LHCN-M2 (cell line): Measurements from ENCODE around the gene GTF3C2. TPM values are rescaled to one million over a fixed set of nuclear protein-coding genes. Genes with fewer than 3 reads are reported as not detected.
"Not testable (repeated sequence)": the region's sequence is repeated elsewhere in the genome, so short reads cannot be mapped to it uniquely, and the experiment has no call there.

Experiments
- DNase-seq: peaks from one replicate; pipeline ENCODE4 v3.0.0-alpha.2; 2012; ENCODE audit warnings: low read depth
- total RNA-seq: library from RNA; depleted of rRNA; stranded (reverse); fragments of >200 nt; gene quantifications from 2 replicates; pipeline ENCODE4 v1.2.3, GENCODE V29; 2014

Gene GTF3C2
- total RNA-seq, 1 experiment from 2014 or later, result 42.3 TPM

GRCh38 chr2:27322766-27323595 lies 33.6 kb downstream of the GTF3C2 start, which contains the start of gene MPV17:
MPV17 (minus strand) TSS chr2:27323097; CDS start chr2:27322517, 580 bp downstream.
- DNase-seq, result peak; percentile 81

DNA sequence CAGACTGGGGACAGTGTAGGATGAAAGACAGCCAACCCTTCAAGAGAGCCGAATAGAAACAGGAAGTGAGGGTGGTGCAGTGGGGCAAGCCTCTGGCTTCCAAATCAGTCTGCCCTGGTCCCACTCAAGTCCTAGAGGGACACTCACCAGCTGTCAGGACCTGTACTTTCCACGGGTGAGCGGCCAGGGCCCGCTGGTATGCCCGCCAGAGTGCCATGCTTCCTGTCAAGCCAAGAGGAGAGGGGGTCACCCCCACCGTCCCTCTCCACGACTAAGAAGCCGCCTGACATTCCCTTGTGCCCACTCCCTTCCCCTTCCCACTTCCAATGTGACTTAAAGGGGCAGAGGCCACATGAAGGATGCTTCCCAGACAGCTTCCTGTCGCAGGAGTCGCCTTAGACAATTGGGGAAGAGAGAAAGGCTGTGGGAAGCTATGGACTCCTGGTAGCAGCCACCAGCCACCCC lies 34.2 kb downstream of the GTF3C2 start:
- DNase-seq, result no peak

- DNase-seq, result peak; percentile 99
These were observed 35.5 kb downstream of the GTF3C2 start for GRCh38 chr2:27320958-27321543.

GRCh38 chr2:27319839-27320238 lies 36.7 kb downstream of the GTF3C2 start:
- not testable (repeated sequence) for DNase-seq

DNA sequence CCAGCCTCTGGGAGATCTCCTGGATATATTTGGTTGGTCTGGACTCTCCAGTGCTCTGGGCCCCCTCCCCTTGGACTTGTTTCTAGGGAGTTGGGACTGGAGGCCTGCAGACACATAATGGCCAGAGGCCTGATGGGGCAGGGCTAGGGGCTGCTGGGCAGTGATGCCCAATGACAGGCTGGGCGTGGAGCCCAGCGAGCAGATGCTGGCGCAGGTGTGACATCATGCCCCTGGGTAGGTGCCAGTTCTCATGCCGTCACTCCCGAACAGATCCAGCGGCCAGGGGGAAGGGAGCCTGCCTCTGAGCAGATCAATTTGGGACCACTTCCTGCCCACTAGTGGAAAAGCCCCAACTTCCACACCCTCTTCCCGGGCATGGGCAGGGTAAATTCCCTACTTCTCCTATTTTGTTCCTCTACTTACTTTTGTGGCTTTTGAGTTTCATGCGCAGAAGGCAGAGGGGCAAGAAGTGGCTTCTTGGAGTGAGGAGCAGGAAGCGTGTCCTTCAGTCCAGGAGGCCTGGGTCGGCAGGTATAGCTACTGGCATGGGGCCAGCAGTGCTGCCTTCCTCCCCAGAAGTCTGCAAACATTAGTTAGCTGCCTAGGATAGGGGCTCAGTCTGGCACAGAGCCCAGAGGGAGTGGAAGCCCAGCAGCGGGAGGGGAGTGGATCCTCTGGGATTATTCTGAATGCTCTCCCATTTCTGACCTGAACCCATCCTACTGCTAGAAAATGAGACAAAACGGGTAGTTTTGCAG lies 39.7 kb downstream of the GTF3C2 start:
- no peak for DNase-seq

DNA sequence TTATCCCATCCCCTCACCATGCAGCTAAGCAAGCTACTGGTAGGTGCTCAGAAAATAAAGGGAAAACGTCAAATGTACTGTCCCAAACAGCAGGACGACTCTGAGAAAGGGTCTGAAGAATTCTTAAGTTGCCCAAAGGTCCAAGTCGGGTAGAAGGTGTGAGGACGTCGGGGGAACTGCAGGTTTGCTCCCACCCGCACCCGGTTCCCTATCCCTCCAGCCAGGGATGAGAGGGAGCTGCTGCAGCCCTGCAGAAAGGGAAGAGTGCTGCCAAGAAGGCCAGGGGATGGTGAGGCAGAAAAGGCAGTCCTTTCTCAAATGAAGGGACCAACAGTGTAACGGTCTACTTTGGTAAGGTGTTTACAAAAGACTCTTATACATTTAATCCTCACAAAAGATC lies 41.4 kb downstream of the GTF3C2 start:
- DNase-seq, result no peak

DNA sequence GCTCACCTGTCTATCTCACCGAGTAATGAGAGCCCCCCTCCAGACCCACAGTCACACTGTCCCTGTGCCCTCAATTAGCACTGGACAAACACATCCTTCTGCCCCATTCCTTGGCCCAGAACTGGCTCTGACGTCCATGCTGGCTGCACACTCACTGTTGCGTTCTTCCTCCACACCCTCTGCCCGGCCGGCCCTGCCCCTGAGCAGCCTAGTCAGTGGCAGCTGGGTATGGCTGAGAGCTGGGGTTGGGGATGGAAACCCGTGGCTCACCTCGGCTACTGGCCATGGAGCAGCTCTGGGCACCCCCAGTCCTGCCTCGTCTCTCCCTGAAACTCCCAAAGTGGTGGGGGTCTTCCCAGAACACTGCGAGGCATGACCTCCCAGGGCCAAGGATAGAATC lies 41.9 kb downstream of the GTF3C2 start:
- DNase-seq, result no peak

DNA sequence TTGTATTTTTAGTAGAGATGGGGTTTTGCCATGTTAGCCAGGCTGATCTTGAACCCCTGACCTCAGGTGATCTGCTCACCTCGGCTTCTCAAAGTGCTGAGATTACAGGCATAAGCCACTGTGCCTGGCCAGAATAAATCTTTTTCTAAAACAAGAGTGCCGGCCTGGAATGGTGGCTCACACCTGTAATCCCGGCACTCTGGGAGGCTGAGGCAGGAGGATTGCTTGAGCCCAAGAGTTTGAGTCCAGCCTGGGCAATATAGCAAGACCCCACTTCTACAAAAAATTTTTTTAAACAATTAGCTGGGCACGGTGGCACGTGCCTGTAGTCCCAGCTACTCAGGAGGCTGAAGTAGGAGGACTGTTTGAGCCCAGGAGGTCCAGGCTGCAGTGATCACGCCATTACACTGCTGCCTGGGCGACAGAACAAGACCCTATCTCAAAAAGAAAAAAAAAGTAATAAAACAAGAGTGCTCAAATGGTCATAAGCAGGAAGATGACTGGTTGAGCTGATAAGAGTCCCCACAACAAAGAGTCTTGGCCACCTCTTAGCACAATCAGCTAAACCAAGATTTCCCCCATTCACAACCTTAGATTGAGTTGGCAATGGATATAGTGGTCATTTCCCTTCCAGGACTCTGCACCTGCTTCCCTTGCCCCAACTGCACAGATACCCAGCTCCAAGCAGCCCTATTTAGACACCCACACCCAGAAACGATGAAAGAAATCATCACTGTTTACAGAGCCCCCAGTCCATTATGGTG lies 42.5 kb downstream of the GTF3C2 start:
- no peak for DNase-seq

GRCh38 chr2:27312152-27312551 lies 44.4 kb downstream of the GTF3C2 start:
- no peak for DNase-seq

- DNase-seq, result no peak
These were observed 46.9 kb downstream of the GTF3C2 start for GRCh38 chr2:27309651-27310050.

DNA sequence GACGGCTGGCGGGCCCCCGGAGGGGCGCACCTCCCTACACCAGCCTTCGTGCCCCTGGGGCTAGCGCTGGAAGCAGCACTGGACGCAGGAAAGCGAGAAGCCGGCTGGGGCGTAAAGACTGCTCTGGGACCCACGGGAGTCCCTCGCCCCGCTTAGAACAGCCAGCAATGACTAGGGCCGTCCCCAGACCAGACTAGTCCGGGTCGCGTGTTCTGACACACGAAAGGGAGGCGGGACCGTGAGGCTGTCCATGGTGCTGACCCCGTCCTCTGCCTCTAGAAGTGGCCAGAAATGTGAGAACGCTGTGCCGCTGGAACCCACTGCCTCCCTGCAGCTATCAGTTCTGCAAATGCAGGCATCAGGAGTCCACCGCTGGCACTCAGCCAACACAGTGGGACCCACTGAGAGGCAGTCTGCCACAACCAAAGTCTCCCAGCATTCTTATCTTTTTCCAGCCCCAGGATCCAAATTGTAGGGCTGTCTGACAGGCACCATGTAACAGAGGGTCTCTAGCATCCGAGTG lies 48.1 kb downstream of the GTF3C2 start, which contains the start of gene UCN:
Gene UCN, minus strand, starts transcription at position 87 of the 523 bp plus-strand sequence. CDS start 550 bp downstream, outside the sequence.
- no peak for DNase-seq

DNA sequence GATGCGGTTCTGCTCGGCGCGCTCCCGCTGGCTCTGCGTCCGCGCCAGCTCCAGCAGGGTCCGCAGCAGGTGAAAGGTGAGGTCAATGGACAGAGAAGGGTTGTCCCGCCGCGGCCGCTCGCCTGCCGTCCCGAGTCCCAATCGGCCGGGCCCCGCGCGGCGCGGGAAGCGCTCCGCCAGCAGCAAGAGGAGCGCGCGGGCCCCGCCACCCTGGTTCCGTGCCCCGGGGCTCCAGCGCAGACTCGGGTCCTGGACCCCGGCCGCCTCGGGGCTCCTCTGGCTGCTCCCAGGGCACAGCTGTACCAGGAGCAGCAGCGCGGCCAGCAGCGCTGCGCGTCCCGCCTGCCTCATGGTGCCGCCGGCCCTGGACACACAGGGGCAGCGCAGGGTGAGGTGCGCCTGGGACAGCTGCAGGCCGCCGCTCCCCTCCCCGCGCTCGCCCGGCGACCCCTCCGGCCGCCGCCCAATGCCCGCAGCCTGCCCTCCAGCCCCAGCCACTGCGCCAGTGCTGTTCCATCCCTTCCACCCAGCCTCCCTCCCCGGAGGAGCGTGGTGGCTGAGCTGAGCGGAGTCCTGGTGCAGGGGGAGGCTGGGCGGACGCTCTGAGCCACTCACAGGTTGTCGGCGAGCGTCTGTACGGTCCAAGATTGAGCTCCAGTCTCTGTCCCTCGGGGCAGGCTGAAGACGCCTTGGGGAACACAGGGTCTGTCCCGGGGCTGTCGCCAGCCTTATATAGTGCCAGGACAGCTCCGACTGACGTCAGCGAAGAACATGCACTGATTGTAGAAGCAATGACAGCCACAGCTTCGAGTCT lies 48.8 kb downstream of the GTF3C2 start:
- no peak for DNase-seq

GRCh38 chr2:27307287-27307544 lies 49.3 kb downstream of the GTF3C2 start:
- DNase-seq, result no peak

DNA sequence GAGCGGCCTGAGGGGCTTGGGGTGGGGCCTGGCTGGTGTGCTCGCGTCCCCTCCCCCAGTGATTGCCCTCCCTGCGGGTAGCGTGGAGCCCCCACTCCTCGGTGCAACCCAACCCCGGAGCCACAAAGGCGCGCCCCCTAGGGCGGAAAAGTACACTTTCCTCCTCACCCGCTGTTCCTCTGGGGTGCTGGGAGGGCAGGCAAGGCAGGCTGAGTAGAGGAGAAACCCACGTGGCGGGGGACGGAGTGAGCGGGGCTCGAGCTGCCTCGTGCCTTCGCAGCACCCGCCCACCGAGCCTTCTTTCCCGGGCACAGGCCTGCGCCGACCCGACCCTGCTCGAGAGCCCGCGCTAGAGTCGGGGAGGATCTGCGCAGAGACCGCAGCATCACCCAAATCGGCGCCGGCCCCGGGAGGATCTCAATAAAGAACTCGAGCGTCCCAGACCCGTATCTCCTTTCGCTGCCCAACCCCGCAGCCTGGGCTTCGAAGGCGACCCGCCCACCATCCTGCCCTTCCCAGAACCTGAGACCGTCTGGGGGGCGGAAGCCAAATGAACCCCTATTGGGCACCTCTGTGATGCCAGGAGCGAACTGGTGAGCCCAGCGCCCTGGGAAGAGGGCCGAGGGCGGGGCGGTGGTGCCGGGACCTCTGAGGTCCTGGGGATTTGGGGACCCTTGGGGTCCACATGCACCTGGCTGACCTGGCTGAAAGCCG lies 49.8 kb downstream of the GTF3C2 start:
- no peak for DNase-seq

GRCh38 chr2:27306136-27306535 lies 50.4 kb downstream of the GTF3C2 start:
- DNase-seq, result no peak

GRCh38 chr2:27305516-27305915 lies 51.0 kb downstream of the GTF3C2 start:
- DNase-seq, result no peak

- no peak for DNase-seq
These were observed 51.9 kb downstream of the GTF3C2 start for GRCh38 chr2:27304488-27305240.

DNA sequence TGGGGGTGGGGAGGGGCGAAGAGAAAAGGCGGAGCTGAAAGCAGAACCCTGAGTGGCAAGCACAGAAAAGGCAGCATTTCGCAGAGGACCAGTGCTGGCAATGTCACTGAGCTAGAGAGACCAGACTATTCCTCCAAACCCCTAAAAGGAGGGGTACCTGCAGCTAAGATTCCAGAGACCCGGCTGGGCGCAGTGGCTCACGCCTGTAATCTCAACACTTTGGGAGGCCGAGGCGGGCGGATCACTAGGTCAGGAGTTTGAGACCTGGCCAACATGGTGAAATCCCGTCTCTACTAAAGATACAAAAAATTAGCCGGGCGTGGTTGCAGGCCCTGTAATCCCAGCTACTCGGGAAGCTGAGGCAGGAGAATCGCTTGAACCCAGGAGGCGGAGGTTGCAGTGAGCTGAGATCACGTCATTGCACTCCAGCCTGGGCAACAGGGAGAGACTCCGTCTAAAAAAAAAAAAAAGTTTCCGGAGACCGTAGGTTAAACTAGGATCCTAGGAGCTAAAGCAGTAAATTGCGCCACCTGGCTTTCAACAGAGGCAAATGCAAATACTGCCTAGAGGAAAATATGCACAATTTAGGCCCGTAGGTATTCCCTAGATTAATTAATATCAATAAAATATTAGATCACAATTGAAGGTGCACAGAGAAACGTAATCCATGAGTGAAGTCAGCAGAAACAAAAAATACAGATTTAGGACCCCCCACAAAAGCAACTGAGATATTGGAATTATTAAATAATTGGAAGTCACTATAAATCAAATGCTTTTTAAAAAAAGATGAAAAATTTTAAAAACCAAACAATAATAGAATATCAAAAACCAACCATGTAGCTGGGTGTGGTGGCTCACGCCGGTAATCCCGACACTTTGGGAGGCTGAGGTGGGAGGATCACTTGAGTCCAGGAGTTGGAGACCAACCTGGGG lies 53.2 kb downstream of the GTF3C2 start:
- peak; percentile 66 for DNase-seq
